A549 (cell line): Measurements from ENCODE around the gene MAD1L1. TPM values are rescaled to one million over a fixed set of nuclear protein-coding genes. Genes with fewer than 3 reads are reported as not detected.

ENCODE experiments used
- ATAC-seq, 2 experiments: fragments of 200-7000 bp in 1 of 2; fragments of >200 bp in 1 of 2; cut with Nextera tagmentation in 1 of 2; cut with Tn5 transposase in 1 of 2; 3 replicates each; pipeline versions ENCODE4 v1.8.0 to v1.9.1; 2018 to 2020; ENCODE audit warnings: mild to moderate bottlenecking in 1 of 2, moderate library complexity in 1 of 2
- CTCF ChIA-PET: fragments of 300-600 bp; sonication (Branson Sonifier 250); formaldehyde crosslinking; extraction: SDS; loops from one replicate; lab custom pipeline; 2021; ENCODE audit warnings: antibody characterized with exemption, inconsistent platforms; lab: Yijun Ruan, JAX
- POLR2A ChIA-PET: fragments of 350-600 bp; formaldehyde crosslinking; extraction: SDS; loops from one replicate; lab custom pipeline; 2021; ENCODE audit warnings: antibody characterized with exemption, inconsistent platforms; lab: Yijun Ruan, JAX
- DNase-seq, 2 experiments: peaks; one replicate each; pipeline versions ENCODE4 v3.0.0 to v3.0.0-alpha.2; 2011 to 2016; ENCODE audit warnings: low read depth in 1 of 2, low spot score in 1 of 2
- FAIRE-seq: peaks from 2 replicates; lab custom pipeline; 2011; peaks lifted over from hg19 to GRCh38; lab: Jason Lieb, UNC
- H3K27ac ChIP-seq, 2 experiments: fragments of >200 bp; sonication (Bioruptor Twin); formaldehyde crosslinking; 3 replicates each; pipeline ENCODE4 v1.5.1; 2016 to 2017
- H3K4me1 ChIP-seq: fragments of >200 bp; sonication (Bioruptor Twin); formaldehyde crosslinking; 3 replicates; pipeline ENCODE4 v1.6.1; 2016
- H3K4me2 ChIP-seq: fragments of >200 bp; sonication (Bioruptor Twin); formaldehyde crosslinking; 3 replicates; pipeline ENCODE4 v1.6.1; 2016
- H3K4me3 ChIP-seq: fragments of >200 bp; sonication (Bioruptor Twin); formaldehyde crosslinking; 3 replicates; pipeline ENCODE4 v1.5.1; 2016
- H3K9me3 ChIP-seq: fragments of >200 bp; sonication (Bioruptor Twin); formaldehyde crosslinking; 3 replicates; pipeline ENCODE4 v1.6.1; 2016
- ATOH8 ChIP-seq: fragments of 250-450 bp; sonication (Bioruptor Pico); IDR thresholded peaks from 2 replicates; pipeline ENCODE4 v1.5.0; 2020; ENCODE audit warnings: low read depth, mild to moderate bottlenecking, moderate library complexity
- BCL3 ChIP-seq: fragments of >200 bp; sonication (Bioruptor Twin); formaldehyde crosslinking; IDR thresholded peaks from 3 replicates; pipeline ENCODE4 v1.6.1; 2016
- BHLHE40 ChIP-seq: IDR thresholded peaks from 2 replicates; pipeline ENCODE4 v1.6.1; 2012; ENCODE audit warnings: low read depth, low read length, inconsistent platforms
- E2F6 ChIP-seq: IDR thresholded peaks from 2 replicates; pipeline ENCODE4 v1.6.1; 2012; ENCODE audit warnings: low read depth, borderline replicate concordance
- EHMT2 ChIP-seq: fragments of 200-600 bp; sonication (generic); IDR thresholded peaks from 2 replicates; pipeline ENCODE4 v1.6.1; 2016; ENCODE audit warnings: antibody characterized with exemption, low read depth, mild to moderate bottlenecking, moderate library complexity
- FOSB ChIP-seq: fragments of 250-450 bp; sonication (Bioruptor Pico); IDR thresholded peaks from 2 replicates; pipeline ENCODE4 v1.5.0; 2020; ENCODE audit warnings: mild to moderate bottlenecking, moderate library complexity
- FOXS1 ChIP-seq: fragments of 250-450 bp; sonication (Bioruptor Pico); IDR thresholded peaks from 2 replicates; pipeline ENCODE4 v1.5.0; 2020; ENCODE audit warnings: mild to moderate bottlenecking, moderate library complexity
- HES2 ChIP-seq: fragments of >200 bp; sonication (Bioruptor Twin); formaldehyde crosslinking; IDR thresholded peaks from 2 replicates; pipeline ENCODE4 v1.6.1; 2016
- HOXB13 ChIP-seq: fragments of 250-450 bp; sonication (Bioruptor Pico); IDR thresholded peaks from 2 replicates; pipeline ENCODE4 v1.5.0; 2020; ENCODE audit warnings: low read depth, mild to moderate bottlenecking, moderate library complexity
- HOXB5 ChIP-seq: fragments of 250-450 bp; sonication (Bioruptor Pico); IDR thresholded peaks from 2 replicates; pipeline ENCODE4 v1.5.0; 2020; ENCODE audit warnings: mild to moderate bottlenecking, moderate library complexity
- JUN ChIP-seq, 2 experiments: fragments of >200 bp; sonication (Bioruptor Twin); formaldehyde crosslinking; IDR thresholded peaks; 2 replicates in 1 of 2; 3 replicates in 1 of 2; pipeline ENCODE4 v1.6.1; 2016 to 2017
- MYC ChIP-seq: IDR thresholded peaks from 2 replicates; pipeline ENCODE4 v1.6.1; 2012; ENCODE audit warnings: mild to moderate bottlenecking, inconsistent platforms, low read length, improper control_type of control experiment, borderline replicate concordance
- NPAS2 ChIP-seq: fragments of 250-450 bp; sonication (Bioruptor Pico); IDR thresholded peaks from 2 replicates; pipeline ENCODE4 v1.8.0; 2022; ENCODE audit warnings: mild to moderate bottlenecking, moderate library complexity, borderline replicate concordance
- RAD21 ChIP-seq, 2 experiments: fragments of >200 bp in 1 of 2; sonication (Bioruptor Twin) in 1 of 2; formaldehyde crosslinking in 1 of 2; IDR thresholded peaks in 1 of 2; conservative IDR thresholded peaks in 1 of 2; 2 replicates in 1 of 2; 3 replicates in 1 of 2; pipeline ENCODE4 v1.6.1; 2012 to 2018; ENCODE audit warnings: inconsistent platforms in 1 of 2
- REST ChIP-seq: fragments of 200-600 bp; sonication (generic); IDR thresholded peaks from 2 replicates; pipeline ENCODE4 v1.6.1; 2016; ENCODE audit warnings: antibody characterized with exemption, mild to moderate bottlenecking, moderate library complexity
- SREBF2 ChIP-seq: fragments of 450-650 bp; IDR thresholded peaks from 2 replicates; pipeline ENCODE4 v1.6.1; 2014; ENCODE audit warnings: mild to moderate bottlenecking, moderate library complexity
- ZNF302 ChIP-seq: fragments of 250-450 bp; sonication (Bioruptor Pico); IDR thresholded peaks from 2 replicates; pipeline ENCODE4 v1.9.0; 2021; ENCODE audit warnings: inconsistent platforms, mild to moderate bottlenecking, moderate library complexity
- ZSCAN20 ChIP-seq: fragments of 250-450 bp; sonication (Bioruptor Pico); IDR thresholded peaks from 2 replicates; pipeline ENCODE4 v1.8.0; 2022; ENCODE audit warnings: mild to moderate bottlenecking, moderate library complexity
- WGBS: methylation state at CpG from one replicate; pipeline ENCODE4 v1.1.6; 2017; ENCODE audit errors: missing lambda C conversion rate; 5-methylcytosine and 5-hydroxymethylcytosine counted together
- polyA plus RNA-seq, 4 experiments: library from polyadenylated mRNA; depleted of rRNA in 3 of 4; stranded (reverse); fragments of >200 nt; fragmentation: RNase III in 1 of 4; extraction: RNeasy Plus Mini Kit Qiagen cat#74134 plus additional on column Dnase treatment in 1 of 4; gene quantifications; 2 replicates in 3 of 4; 3 replicates in 1 of 4; pipeline ENCODE4 v1.2.3, GENCODE V29; 2011 to 2017
- TF ChIP-seq, protein P1 (sequence below): fragments of 250-450 bp; sonication (Bioruptor Pico); IDR thresholded peaks from 2 replicates; pipeline ENCODE4 v1.5.0; 2021; ENCODE audit warnings: mild to moderate bottlenecking, moderate library complexity, borderline replicate concordance

Gene MAD1L1
- polyA plus RNA-seq, 2 of the 4 experiments (the other 2 are of a cell fraction) = 13.6 to 16.6 TPM

DNA sequence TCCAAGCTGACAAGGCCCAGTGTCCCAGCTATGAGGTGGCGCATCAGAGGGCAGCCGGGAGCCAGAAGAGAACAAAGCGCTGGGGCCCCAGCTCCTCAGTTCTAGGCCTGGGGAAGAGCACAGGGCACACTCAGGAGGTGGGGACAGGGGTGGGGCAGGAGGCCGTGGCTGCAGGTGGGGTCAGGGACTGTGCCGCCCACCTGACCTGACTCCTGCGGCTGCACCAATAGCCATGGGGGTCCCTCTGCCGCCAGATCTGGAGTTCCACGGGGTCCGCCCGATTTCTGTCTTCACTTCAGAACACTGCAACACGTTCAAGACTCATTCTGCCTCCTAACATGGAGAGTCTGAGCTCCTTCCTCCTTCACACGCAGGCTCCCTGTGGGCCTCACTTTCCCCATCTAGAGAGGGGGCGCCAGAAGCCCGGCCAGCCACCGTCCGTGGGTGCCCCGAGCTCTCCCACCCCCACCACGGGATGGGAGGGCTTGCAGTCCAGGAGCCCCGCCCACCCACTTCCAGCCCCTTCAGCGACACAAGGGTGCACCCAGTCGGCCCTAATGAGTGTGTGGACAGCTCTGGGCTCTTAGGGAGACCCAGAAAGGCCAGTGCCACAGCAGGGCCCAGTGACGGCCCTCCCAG, 278.3 kb downstream of the MAD1L1 start (continued):
- TF ChIP-seq REST (no peak), BHLHE40 (no peak), HES2 (no peak), BCL3 (no peak), FOSB (CRISPR knock-in tag) (no peak), ZNF302 (CRISPR knock-in tag) (no peak), FOXS1 (CRISPR knock-in tag) (no peak)

GRCh38 chr7:1953199-1954190, 279.2 kb downstream of the MAD1L1 start:
- Histone ChIP-seq H3K4me2 (no peak overlapping the region), H3K4me3 (no peak overlapping the region), H3K27ac (no peak overlapping the region), H3K9me3 (no peaks in the 10 kb centered on the region), H3K4me1 (no peaks in the 10 kb centered on the region)
- FAIRE-seq = no peak
- POLR2A ChIA-PET = no interaction called here
- TF ChIP-seq EHMT2 (no peak), NPAS2 (CRISPR knock-in tag) (no peak), SREBF2 (no peak), RAD21 (conservative IDR thresholded peaks at IDR 0.05 in 1 of 2, IDR thresholded peaks at IDR 0.05 in 1 of 2) (no peak), HOXB13 (CRISPR knock-in tag) (no peak), MYC (no peak), JUN (IDR thresholded peaks at IDR 0.05) (no peak), E2F6 (no peak), ATOH8 (no peak), HOXB5 (no peak), REST (no peak), ZNF302 (CRISPR knock-in tag) (no peak), ZSCAN20 (CRISPR knock-in tag) (no peak)
- TF ChIP-seq, protein P1, sequence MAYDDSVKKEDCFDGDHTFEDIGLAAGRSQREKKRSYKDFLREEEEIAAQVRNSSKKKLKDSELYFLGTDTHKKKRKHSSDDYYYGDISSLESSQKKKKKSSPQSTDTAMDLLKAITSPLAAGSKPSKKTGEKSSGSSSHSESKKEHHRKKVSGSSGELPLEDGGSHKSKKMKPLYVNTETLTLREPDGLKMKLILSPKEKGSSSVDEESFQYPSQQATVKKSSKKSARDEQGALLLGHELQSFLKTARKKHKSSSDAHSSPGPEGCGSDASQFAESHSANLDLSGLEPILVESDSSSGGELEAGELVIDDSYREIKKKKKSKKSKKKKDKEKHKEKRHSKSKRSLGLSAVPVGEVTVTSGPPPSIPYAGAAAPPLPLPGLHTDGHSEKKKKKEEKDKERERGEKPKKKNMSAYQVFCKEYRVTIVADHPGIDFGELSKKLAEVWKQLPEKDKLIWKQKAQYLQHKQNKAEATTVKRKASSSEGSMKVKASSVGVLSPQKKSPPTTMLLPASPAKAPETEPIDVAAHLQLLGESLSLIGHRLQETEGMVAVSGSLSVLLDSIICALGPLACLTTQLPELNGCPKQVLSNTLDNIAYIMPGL = no peak
- CTCF ChIA-PET = interaction anchor here (0.6 kb wide), 1 partner anchor 111 kb away, joined by 3 read pairs; no protein-coding TSS in a partner anchor
- 92% methylated on average over 39 of the region's 45 CpGs for WGBS
- no peak for DNase-seq
- no peak for ATAC-seq
